HG03378 (cell line): Measurements from ENCODE around the gene RBPJ.

ENCODE experiments used
- ATAC-seq: cut with Tn5 transposase; IDR thresholded peaks from one replicate; pipeline ENCODE4 v1.9.1; 2021; ENCODE audit warnings: mild to moderate bottlenecking, moderate library complexity; ENCODE audit not compliant: unreplicated experiment

Gene RBPJ

GRCh38 chr4:26484032-26484515 lies 163.3 kb downstream of the RBPJ start:
- no peak for ATAC-seq

DNA sequence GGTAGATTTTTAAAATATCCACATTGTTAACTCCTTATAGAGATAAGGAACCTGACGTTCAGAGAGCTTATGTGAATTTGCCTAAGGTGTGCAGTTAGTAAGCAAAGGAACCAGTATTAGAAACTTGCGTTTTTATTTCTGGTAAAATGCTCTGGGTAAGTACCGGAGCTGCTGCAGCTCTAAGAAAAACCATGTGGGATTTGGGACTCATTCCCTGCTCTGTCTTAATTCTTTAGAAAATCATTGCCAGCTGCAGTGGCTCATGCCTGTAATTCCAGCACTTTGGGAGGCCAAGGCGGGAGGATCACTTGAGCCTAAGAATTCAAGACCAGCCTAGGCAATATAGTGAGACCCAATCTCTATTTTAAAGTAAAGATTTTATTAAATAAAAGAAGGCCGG lies 163.7 kb downstream of the RBPJ start:
- no peak for ATAC-seq
